Progenitor cell of endocrine pancreas (in vitro differentiated cells): ENCODE results near the gene ITGB7. TPM values are rescaled to one million over a fixed set of nuclear protein-coding genes. Genes with fewer than 3 reads are reported as not detected.

Experiments used
- DNase-seq: peaks from one replicate; pipeline ENCODE4 v3.0.0; 2021; ENCODE audit warnings: low spot score; ENCODE audit not compliant: unreplicated experiment
- H3K27ac Mint-ChIP-seq: 2 replicates; pipeline ENCODE4 v1.8.0; 2021; ENCODE audit warnings: mild to moderate bottlenecking, moderate library complexity, mixed read lengths
- H3K27me3 Mint-ChIP-seq: 2 replicates; pipeline ENCODE4 v1.8.0; 2021; ENCODE audit warnings: mixed read lengths
- H3K36me3 Mint-ChIP-seq: 2 replicates; pipeline ENCODE4 v1.8.0; 2022; ENCODE audit warnings: mixed read lengths; ENCODE audit not compliant: insufficient read depth
- H3K4me1 Mint-ChIP-seq: 2 replicates; pipeline ENCODE4 v1.8.0; 2021; ENCODE audit warnings: low read depth, mixed read lengths
- H3K4me3 Mint-ChIP-seq: 2 replicates; pipeline ENCODE4 v1.8.0; 2021; ENCODE audit warnings: low read depth, mild to moderate bottlenecking, moderate library complexity, mixed read lengths
- H3K9me3 Mint-ChIP-seq: 2 replicates; pipeline ENCODE4 v1.8.0; 2021; ENCODE audit warnings: low read depth, mixed read lengths
- CTCF ChIP-seq: fragments of 200-600 bp; sonication (generic); IDR thresholded peaks from one replicate; pipeline ENCODE4 v1.5.0; 2021; ENCODE audit warnings: antibody characterized with exemption, mild to moderate bottlenecking; ENCODE audit not compliant: unreplicated experiment
- total RNA-seq: library from RNA; stranded (reverse); gene quantifications from 2 replicates; pipeline ENCODE4 v1.2.1, GENCODE V29; 2021

ITGB7 gene
- total RNA-seq, 1 donor from 2014 or later = 0.29 TPM

GRCh38 chr12:53229454-53229853 lies 22.4 kb upstream of the ITGB7 start:
- peaks cover 28% of the 10 kb centered on the region for H3K4me1 Mint-ChIP-seq
- no peak overlapping the region for H3K27ac Mint-ChIP-seq
- no peaks in the 10 kb centered on the region for H3K36me3 Mint-ChIP-seq
- no peak for TF ChIP-seq CTCF
- no peaks in the 10 kb centered on the region for H3K9me3 Mint-ChIP-seq
- no peak overlapping the region for H3K4me3 Mint-ChIP-seq
- no peak for DNase-seq
- H3K27me3 Mint-ChIP-seq = peaks cover 57% of the 10 kb centered on the region

GRCh38 chr12:53227836-53228235 lies 20.8 kb upstream of the ITGB7 start:
- H3K27me3 Mint-ChIP-seq = peaks cover 51% of the 10 kb centered on the region
- no peak overlapping the region for H3K4me3 Mint-ChIP-seq
- peaks cover 32% of the 10 kb centered on the region for H3K4me1 Mint-ChIP-seq
- DNase-seq = no peak
- no peaks in the 10 kb centered on the region for H3K9me3 Mint-ChIP-seq
- no peak overlapping the region for H3K27ac Mint-ChIP-seq
- no peak for TF ChIP-seq CTCF
- no peaks in the 10 kb centered on the region for H3K36me3 Mint-ChIP-seq

GRCh38 chr12:53227341-53227740 lies 20.3 kb upstream of the ITGB7 start:
- no peak overlapping the region for H3K27ac Mint-ChIP-seq
- no peaks in the 10 kb centered on the region for H3K36me3 Mint-ChIP-seq
- H3K4me3 Mint-ChIP-seq = no peak overlapping the region
- no peak for TF ChIP-seq CTCF
- H3K4me1 Mint-ChIP-seq = peaks cover 29% of the 10 kb centered on the region
- DNase-seq = no peak
- peaks cover 46% of the 10 kb centered on the region for H3K27me3 Mint-ChIP-seq
- H3K9me3 Mint-ChIP-seq = no peaks in the 10 kb centered on the region

GRCh38 chr12:53226815-53227214 lies 19.8 kb upstream of the ITGB7 start:
- peaks cover 45% of the 10 kb centered on the region for H3K27me3 Mint-ChIP-seq
- no peaks in the 10 kb centered on the region for H3K36me3 Mint-ChIP-seq
- DNase-seq = no peak
- H3K4me1 Mint-ChIP-seq = peaks cover 33% of the 10 kb centered on the region
- TF ChIP-seq CTCF = no peak
- no peak overlapping the region for H3K4me3 Mint-ChIP-seq
- no peaks in the 10 kb centered on the region for H3K9me3 Mint-ChIP-seq
- no peak overlapping the region for H3K27ac Mint-ChIP-seq

- no peaks in the 10 kb centered on the region for H3K36me3 Mint-ChIP-seq
- no peak overlapping the region for H3K4me3 Mint-ChIP-seq
- DNase-seq = no peak
- H3K27ac Mint-ChIP-seq = no peak overlapping the region
- no peak for TF ChIP-seq CTCF
- H3K9me3 Mint-ChIP-seq = no peaks in the 10 kb centered on the region
- peaks cover 38% of the 10 kb centered on the region for H3K27me3 Mint-ChIP-seq
- H3K4me1 Mint-ChIP-seq = peaks cover 33% of the 10 kb centered on the region
These were observed 18.8 kb upstream of the ITGB7 start for GRCh38 chr12:53225635-53226424.
